Stomach (tissue), 9 donors: ENCODE measurements around the gene RRP9. TPM values are rescaled to one million over a fixed set of nuclear protein-coding genes. Genes with fewer than 3 reads are reported as not detected.

Experiments
- DNase-seq, 2 donors: peaks; one replicate each; pipeline versions ENCODE4 v3.0.0 to v3.0.0-alpha.2; 2013 to 2019
- H3K27ac ChIP-seq, 5 donors: fragments of 200-600 bp in 4 of 5; sonication (generic) in 4 of 5; one replicate each; pipeline ENCODE4 v1.5.1; 2013 to 2019; ENCODE audit warnings: mild to moderate bottlenecking in 1 of 5, moderate library complexity in 1 of 5
- H3K27me3 ChIP-seq, 3 donors: fragments of 200-600 bp; sonication (generic); one replicate each; pipeline ENCODE4 v1.5.1; 2017 to 2019; ENCODE audit warnings: mixed run types in 1 of 3
- H3K36me3 ChIP-seq, 4 donors: fragments of 200-600 bp; sonication (generic); 1 replicate in 3 of 4; 2 replicates in 1 of 4; pipeline ENCODE4 v1.5.1; 2016 to 2019
- H3K4me1 ChIP-seq, 4 donors: fragments of 200-600 bp; sonication (generic); one replicate each; pipeline ENCODE4 v1.5.1; 2016 to 2019
- H3K4me3 ChIP-seq, 4 donors: fragments of 200-600 bp; sonication (generic) in 3 of 4; one replicate each; pipeline ENCODE4 v1.5.1; 2016 to 2019; ENCODE audit warnings: mild to moderate bottlenecking in 1 of 4
- H3K9me3 ChIP-seq, 4 donors: fragments of 200-600 bp; sonication (generic); one replicate each; pipeline ENCODE4 v1.5.1; 2016 to 2019
- CTCF ChIP-seq, 7 experiments: fragments of 450-650 bp in 4 of 7; fragments of 200-600 bp in 3 of 7; sonication (generic) in 3 of 7; IDR thresholded peaks; one replicate each; pipeline ENCODE4 v1.5.1; 2016 to 2019; ENCODE audit warnings: antibody characterized with exemption in 7 of 7, control low read depth in 2 of 7, mild to moderate bottlenecking in 1 of 7
- EP300 ChIP-seq: sonication (generic); formaldehyde crosslinking; IDR thresholded peaks from one replicate; pipeline ENCODE4 v1.6.1; 2017; ENCODE audit warnings: antibody characterized with exemption
- POLR2A ChIP-seq, 4 donors: fragments of 450-650 bp; IDR thresholded peaks; one replicate each; pipeline ENCODE4 v1.6.1; 2016; ENCODE audit warnings: antibody characterized with exemption in 4 of 4, control low read depth in 2 of 4, mild to moderate bottlenecking in 1 of 4, moderate library complexity in 1 of 4
- POLR2AphosphoS5 ChIP-seq, 3 donors: sonication (generic); formaldehyde crosslinking; IDR thresholded peaks; one replicate each; pipeline ENCODE4 v1.6.1; 2016; ENCODE audit warnings: antibody characterized with exemption in 3 of 3
- WGBS, 5 donors: extraction: QIAGEN DNeasy Blood & Tissue Kit in 3 of 5; methylation state at CpG; one replicate each; pipeline versions ENCODE4 v1.1.5 to v1.1.7; 2013 to 2018; 5-methylcytosine and 5-hydroxymethylcytosine counted together
- intact Hi-C: fragments of 100-400 bp; cut with DNase I; formaldehyde crosslinking; loops from one replicate; pipeline ENCODE4 v1.15.1; 2023; ENCODE audit warnings: low total_unique reads
- polyA plus RNA-seq, 3 donors: library from polyadenylated mRNA; stranded (reverse); fragments of 200-250 nt; gene quantifications; one replicate each; pipeline ENCODE4 v1.2.3, GENCODE V29; 2013
- total RNA-seq, 5 donors: library from RNA; depleted of rRNA; stranded (reverse); fragments of >200 nt; gene quantifications; one replicate each; pipeline versions ENCODE4 v1.1.0 to v1.2.3, GENCODE V29; 2014 to 2016
- donor health status: healthy with polysubstance abuse.
- donor health status: Bipolar disorder and iron deficiency.
- donor health status: healthy.

RRP9 gene
- total and polyA plus RNA-seq, 8 donors, result 3.2 to 21.0 (median 13.0) TPM

GRCh38 chr3:51945031-51945840, 3.5 kb upstream of the RRP9 start:
- Histone ChIP-seq H3K4me1 (peaks cover 24 to 30% (median 26%) of the 10 kb centered on the region in 4 donors), H3K4me3 (no peak overlapping the region), H3K9me3 (no peaks in the 10 kb centered on the region), H3K36me3 (peaks cover 0 to 55% (median 42%) of the 10 kb centered on the region in 4 donors), H3K27me3 (no peaks in the 10 kb centered on the region), H3K27ac (no peak overlapping the region)
- intact Hi-C loops, result loop anchor here (10.0 kb wide), 1 partner anchor 200 kb away; no protein-coding TSS in a partner anchor
- 85 to 89% (median 87%) methylated on average over 14 to 18 of the region's 18 CpGs for WGBS, 5 donors
- TF ChIP-seq CTCF (IDR thresholded peaks at IDR 0.05) (no peak), POLR2A (IDR thresholded peaks at IDR 0.05) (no peak), EP300 (no peak), POLR2AphosphoS5 (IDR thresholded peaks at IDR 0.05) (no peak)
- DNase-seq, result peak in 1 of 2 donors; percentile 5

- Histone ChIP-seq H3K36me3 (peaks cover 0 to 55% (median 42%) of the 10 kb centered on the region in 4 donors), H3K9me3 (no peaks in the 10 kb centered on the region), H3K4me1 (peaks cover 26 to 36% (median 31%) of the 10 kb centered on the region in 4 donors), H3K4me3 (no peak overlapping the region), H3K27me3 (no peaks in the 10 kb centered on the region), H3K27ac (no peak overlapping the region)
- intact Hi-C loops, result loop anchor here (10.0 kb wide), 1 partner anchor 200 kb away; no protein-coding TSS in a partner anchor
- WGBS, 5 donors, result 80 to 93% (median 90%) methylated on average over 10 to 11 of the region's 11 CpGs
- DNase-seq, result peak in 1 of 2 donors; percentile 1
- TF ChIP-seq POLR2AphosphoS5 (IDR thresholded peaks at IDR 0.05), result no peak
- TF ChIP-seq EP300, result no peak
- no peak for TF ChIP-seq POLR2A (IDR thresholded peaks at IDR 0.05)
- TF ChIP-seq CTCF (IDR thresholded peaks at IDR 0.05), result no peak
These were observed 2.8 kb upstream of the RRP9 start for GRCh38 chr3:51944451-51945021.

GRCh38 chr3:51943451-51944391, 2.0 kb upstream of the RRP9 start:
- TF ChIP-seq POLR2A (IDR thresholded peaks at IDR 0.05), result no peak
- no peak for TF ChIP-seq EP300
- TF ChIP-seq CTCF (IDR thresholded peaks at IDR 0.05), result no peak
- TF ChIP-seq POLR2AphosphoS5 (IDR thresholded peaks at IDR 0.05), result no peak
- peaks cover 26 to 36% (median 31%) of the 10 kb centered on the region in 4 donors for H3K4me1 ChIP-seq
- H3K27me3 ChIP-seq, result no peaks in the 10 kb centered on the region
- H3K36me3 ChIP-seq, result peaks cover 0 to 53% (median 40%) of the 10 kb centered on the region in 4 donors
- H3K9me3 ChIP-seq, result no peaks in the 10 kb centered on the region
- peak overlapping the region; percentile 70 to 97 (median 89) for H3K4me3 ChIP-seq
- H3K27ac ChIP-seq, result peak overlapping the region; percentile 83 to 95 (median 91)
- intact Hi-C loops, result loop anchor here (10.0 kb wide), 1 partner anchor 201 kb away; no protein-coding TSS in a partner anchor
- WGBS, 5 donors, result 91 to 96% (median 93%) methylated on average over 17 to 21 of the region's 21 CpGs
- peak in 1 of 2 donors; percentile 28 for DNase-seq
